NCI-H460 (cell line): ENCODE measurements around the gene TEPSIN. TPM values are rescaled to one million over a fixed set of nuclear protein-coding genes. Genes with fewer than 3 reads are reported as not detected.

Experiments used
- DNase-seq: peaks from one replicate; pipeline ENCODE4 v3.0.0-alpha.2; 2016; ENCODE audit warnings: low read depth; ENCODE audit errors: extremely low read depth
- total RNA-seq: library from RNA; depleted of rRNA; stranded (reverse); fragments of >200 nt; shearing (Covaris generic); gene quantifications from 2 replicates; pipeline ENCODE4 v1.2.3, GENCODE V29; 2014

The TEPSIN gene
- total RNA-seq, 1 experiment from 2014 or later, result 19.6 TPM

- DNase-seq, result no peak
Observed at GRCh38 chr17:81251094-81251708, 12.3 kb upstream of the TEPSIN start.

- DNase-seq, result no peak
Observed at GRCh38 chr17:81250286-81251093, 11.6 kb upstream of the TEPSIN start.

GRCh38 chr17:81249223-81250040 lies 10.6 kb upstream of the TEPSIN start:
- DNase-seq, result no peak

GRCh38 chr17:81248649-81249048 lies 9.8 kb upstream of the TEPSIN start:
- DNase-seq, result no peak

GRCh38 chr17:81247339-81247990 lies 8.6 kb upstream of the TEPSIN start:
- DNase-seq, result no peak

GRCh38 chr17:81246679-81247338 lies 8.0 kb upstream of the TEPSIN start:
- no peak for DNase-seq

- DNase-seq, result no peak
Observed at GRCh38 chr17:81246343-81246670, 7.5 kb upstream of the TEPSIN start.

GRCh38 chr17:81245665-81246342 lies 6.9 kb upstream of the TEPSIN start:
- DNase-seq, result no peak

GRCh38 chr17:81245024-81245664 lies 6.3 kb upstream of the TEPSIN start:
- DNase-seq, result no peak

- DNase-seq, result no peak
Observed at GRCh38 chr17:81244358-81245023, 5.6 kb upstream of the TEPSIN start.

GRCh38 chr17:81243333-81243664 lies 4.4 kb upstream of the TEPSIN start:
- no peak for DNase-seq

GRCh38 chr17:81242421-81243332 lies 3.8 kb upstream of the TEPSIN start:
- no peak for DNase-seq

- DNase-seq, result peak; percentile 26
Observed at GRCh38 chr17:81241648-81242420, 3.0 kb upstream of the TEPSIN start.

- DNase-seq, result no peak
Observed at GRCh38 chr17:81241203-81241602, 2.3 kb upstream of the TEPSIN start.

GRCh38 chr17:81240761-81241160 lies 1.9 kb upstream of the TEPSIN start:
- DNase-seq, result no peak

GRCh38 chr17:81239714-81240555 lies 1.1 kb upstream of the TEPSIN start:
- DNase-seq, result no peak
